Mucosa of descending colon (tissue), 3 donors: ENCODE results near the gene AK5. TPM values are rescaled to one million over a fixed set of nuclear protein-coding genes. Genes with fewer than 3 reads are reported as not detected.

ENCODE experiments used
- ATAC-seq: fragments of 200-7000 bp; cut with Tn5 transposase; one replicate; pipeline ENCODE4 v1.9.1; 2020; ENCODE audit warnings: mild to moderate bottlenecking, moderate library complexity
- DNase-seq, 3 donors: peaks; one replicate each; pipeline ENCODE4 v3.0.0-alpha.2; 2020
- H3K36me3 ChIP-seq: fragments of 200-600 bp; one replicate; pipeline ENCODE4 v1.8.0; 2021; ENCODE audit warnings: low read depth, mild to moderate bottlenecking
- H3K4me1 ChIP-seq: fragments of 200-600 bp; one replicate; pipeline ENCODE4 v1.8.0; 2021; ENCODE audit warnings: low read depth, mild to moderate bottlenecking
- H3K4me3 ChIP-seq: fragments of 200-600 bp; one replicate; pipeline ENCODE4 v1.8.0; 2021; ENCODE audit warnings: mild to moderate bottlenecking
- H3K9me3 ChIP-seq: fragments of 200-600 bp; one replicate; pipeline ENCODE4 v1.8.0; 2021; ENCODE audit warnings: mild to moderate bottlenecking
- intact Hi-C, 2 donors: fragments of 100-400 bp; cut with DNase I in 1 of 2; cut with micrococcal nuclease in 1 of 2; formaldehyde crosslinking; loops; one replicate each; pipeline versions ENCODE4 v1.11.0 to v1.11.1; 2022; cut with DNase I, micrococcal nuclease
- total RNA-seq, 3 donors: library from RNA; stranded (reverse); fragmentation: NEBNext Ultra II Directional in 2 of 3; extraction: Animal tissue kit (Norgen Biotek cat#: 25700) in 2 of 3; gene quantifications; one replicate each; pipeline versions ENCODE4 v1.2.1 to v1.2.4, GENCODE V29; 2021 to 2023
- TF ChIP-seq, protein P1 (sequence below): fragments of 200-600 bp; IDR thresholded peaks from one replicate; pipeline ENCODE4 v1.8.0; 2022; ENCODE audit warnings: antibody characterized with exemption, mild to moderate bottlenecking
- donor health status: DM: no; HTN: no; CAD: no; lungs with moderate emphysema.
- donor health status: DM: no; HTN: no; CAD: no.
- donor health status: DM: no; HTN: yes; CAD: no.

The AK5 gene
- total RNA-seq, 3 donors from 2014 or later, result 0.51 to 3.0 (median 0.84) TPM

DNA sequence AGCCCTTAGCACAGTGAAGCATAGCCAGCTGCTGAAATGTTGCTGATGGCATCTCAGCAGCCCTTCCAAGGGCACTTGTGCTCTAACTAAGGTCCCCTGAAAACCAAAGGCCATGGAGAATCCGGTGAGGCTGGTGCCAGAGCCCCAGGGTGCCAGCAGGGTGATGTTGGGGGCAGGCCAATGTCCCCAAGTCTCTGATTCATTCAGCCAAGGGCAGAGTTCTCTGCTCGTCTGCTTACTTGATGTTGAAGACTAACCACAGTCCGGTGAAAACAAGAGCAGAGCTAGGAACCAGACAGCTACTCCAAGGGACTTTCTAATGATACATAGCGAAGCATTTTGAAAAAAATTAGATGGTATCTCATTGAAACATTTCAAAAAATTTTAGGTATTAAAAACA lies 250.8 kb downstream of the AK5 start:
- intact Hi-C loops, result loop anchor here in 1 of 2 donors (10.0 kb wide), 1 partner anchor 1378 kb away; no protein-coding TSS in a partner anchor
- Histone ChIP-seq H3K9me3 (no peaks in the 10 kb centered on the region), H3K4me1 (no peaks in the 10 kb centered on the region), H3K4me3 (no peak overlapping the region), H3K36me3 (no peaks in the 10 kb centered on the region)
- DNase-seq (no peak), ATAC-seq (no peak)
- TF ChIP-seq, protein P1, sequence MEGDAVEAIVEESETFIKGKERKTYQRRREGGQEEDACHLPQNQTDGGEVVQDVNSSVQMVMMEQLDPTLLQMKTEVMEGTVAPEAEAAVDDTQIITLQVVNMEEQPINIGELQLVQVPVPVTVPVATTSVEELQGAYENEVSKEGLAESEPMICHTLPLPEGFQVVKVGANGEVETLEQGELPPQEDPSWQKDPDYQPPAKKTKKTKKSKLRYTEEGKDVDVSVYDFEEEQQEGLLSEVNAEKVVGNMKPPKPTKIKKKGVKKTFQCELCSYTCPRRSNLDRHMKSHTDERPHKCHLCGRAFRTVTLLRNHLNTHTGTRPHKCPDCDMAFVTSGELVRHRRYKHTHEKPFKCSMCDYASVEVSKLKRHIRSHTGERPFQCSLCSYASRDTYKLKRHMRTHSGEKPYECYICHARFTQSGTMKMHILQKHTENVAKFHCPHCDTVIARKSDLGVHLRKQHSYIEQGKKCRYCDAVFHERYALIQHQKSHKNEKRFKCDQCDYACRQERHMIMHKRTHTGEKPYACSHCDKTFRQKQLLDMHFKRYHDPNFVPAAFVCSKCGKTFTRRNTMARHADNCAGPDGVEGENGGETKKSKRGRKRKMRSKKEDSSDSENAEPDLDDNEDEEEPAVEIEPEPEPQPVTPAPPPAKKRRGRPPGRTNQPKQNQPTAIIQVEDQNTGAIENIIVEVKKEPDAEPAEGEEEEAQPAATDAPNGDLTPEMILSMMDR, result no peak

DNA sequence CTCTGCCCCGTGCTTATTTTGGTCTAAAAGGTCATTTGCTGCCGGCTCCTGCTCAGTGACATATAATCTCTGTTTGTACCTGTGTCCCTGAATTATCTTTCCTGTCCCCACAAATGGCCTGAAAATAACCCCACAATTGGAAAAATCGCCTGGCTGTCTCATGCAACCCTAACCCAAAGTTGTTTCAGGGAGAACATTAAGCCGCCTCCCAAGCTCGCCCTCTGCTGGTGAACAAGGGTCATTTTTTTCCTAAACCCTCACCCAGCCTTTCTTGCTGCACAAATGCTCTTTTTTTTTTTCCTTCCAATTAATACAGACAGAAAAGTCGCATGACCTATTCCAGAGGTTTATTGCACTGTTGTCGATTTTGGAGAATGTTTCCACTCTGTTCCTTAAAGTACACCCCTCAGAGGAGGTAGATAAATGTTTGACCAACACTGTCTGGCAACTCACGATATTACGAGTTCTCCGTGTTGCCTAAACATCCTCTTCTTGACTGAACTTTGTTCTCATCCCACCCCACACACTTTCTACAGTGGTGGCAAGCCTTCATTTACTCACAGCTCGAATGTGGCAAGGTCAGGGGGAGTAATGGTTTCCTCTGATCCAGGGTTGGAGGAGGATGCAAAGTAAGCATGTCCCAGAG lies 252.0 kb downstream of the AK5 start:
- no peaks in the 10 kb centered on the region for H3K4me1 ChIP-seq
- TF ChIP-seq, protein P1, result peak; percentile 53
- intact Hi-C loops, result loop anchor here in 1 of 2 donors (10.0 kb wide), 1 partner anchor 1379 kb away; no protein-coding TSS in a partner anchor

DNA sequence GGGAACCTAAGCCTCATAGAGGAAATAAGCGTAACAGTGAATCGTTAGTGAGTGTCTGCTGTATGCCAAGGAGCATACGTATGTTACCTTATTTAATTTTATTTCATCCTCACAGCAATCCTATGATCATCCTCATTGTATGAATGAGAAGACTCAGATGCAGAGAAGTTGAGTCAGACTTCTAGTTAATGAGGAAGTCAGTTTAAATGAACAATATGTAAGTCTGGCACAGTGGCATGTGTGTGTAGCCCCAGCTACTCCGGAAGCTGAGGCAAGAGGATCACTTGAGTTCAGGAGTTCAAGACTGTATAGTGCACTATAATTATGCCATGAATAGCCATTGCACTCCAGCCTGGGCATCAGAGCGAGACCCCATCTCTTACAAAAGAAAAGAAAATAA lies 252.6 kb downstream of the AK5 start:
- TF ChIP-seq, protein P1, result no peak
- DNase-seq (no peak), ATAC-seq (no peak)
- H3K36me3 ChIP-seq, result no peaks in the 10 kb centered on the region
- intact Hi-C loops, result loop anchor here in 1 of 2 donors (10.0 kb wide), 1 partner anchor 1380 kb away; no protein-coding TSS in a partner anchor
- no peaks in the 10 kb centered on the region for H3K4me1 ChIP-seq
- no peak overlapping the region for H3K4me3 ChIP-seq
- no peaks in the 10 kb centered on the region for H3K9me3 ChIP-seq

More for the DNA sequence above, 252.0 kb downstream of the AK5 start:
- ATAC-seq (peak; percentile 76), DNase-seq (peak in 2 of 3 donors; percentile 23 to 42)
- H3K36me3 ChIP-seq, result no peaks in the 10 kb centered on the region
- H3K9me3 ChIP-seq, result no peaks in the 10 kb centered on the region
- no peak overlapping the region for H3K4me3 ChIP-seq

DNA sequence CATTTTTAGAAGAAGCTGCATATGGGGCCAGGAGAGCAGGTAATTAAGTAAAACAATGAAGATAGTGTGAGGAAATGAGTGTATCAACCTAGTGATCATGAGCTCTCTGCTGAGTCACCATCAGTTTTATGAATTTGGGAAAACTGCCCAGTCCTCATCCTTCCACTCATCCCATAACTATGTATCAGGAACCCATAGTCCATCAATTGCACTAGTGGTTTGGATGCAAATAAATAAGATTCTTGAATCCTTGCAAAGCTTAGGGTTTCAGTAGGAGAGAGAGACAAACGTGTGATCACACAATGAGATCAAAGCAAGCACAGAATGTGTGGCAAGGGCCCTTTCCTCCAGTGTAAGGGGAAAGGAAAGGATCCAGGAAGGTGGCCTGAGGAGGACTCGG lies 255.0 kb downstream of the AK5 start:
- Histone ChIP-seq H3K4me3 (no peak overlapping the region), H3K36me3 (no peaks in the 10 kb centered on the region), H3K4me1 (no peaks in the 10 kb centered on the region), H3K9me3 (no peaks in the 10 kb centered on the region)
- DNase-seq (no peak), ATAC-seq (no peak)
- TF ChIP-seq, protein P1, result no peak
- intact Hi-C loops, result loop anchor here in 1 of 2 donors (10.0 kb wide), 1 partner anchor 1382 kb away; no protein-coding TSS in a partner anchor

DNA sequence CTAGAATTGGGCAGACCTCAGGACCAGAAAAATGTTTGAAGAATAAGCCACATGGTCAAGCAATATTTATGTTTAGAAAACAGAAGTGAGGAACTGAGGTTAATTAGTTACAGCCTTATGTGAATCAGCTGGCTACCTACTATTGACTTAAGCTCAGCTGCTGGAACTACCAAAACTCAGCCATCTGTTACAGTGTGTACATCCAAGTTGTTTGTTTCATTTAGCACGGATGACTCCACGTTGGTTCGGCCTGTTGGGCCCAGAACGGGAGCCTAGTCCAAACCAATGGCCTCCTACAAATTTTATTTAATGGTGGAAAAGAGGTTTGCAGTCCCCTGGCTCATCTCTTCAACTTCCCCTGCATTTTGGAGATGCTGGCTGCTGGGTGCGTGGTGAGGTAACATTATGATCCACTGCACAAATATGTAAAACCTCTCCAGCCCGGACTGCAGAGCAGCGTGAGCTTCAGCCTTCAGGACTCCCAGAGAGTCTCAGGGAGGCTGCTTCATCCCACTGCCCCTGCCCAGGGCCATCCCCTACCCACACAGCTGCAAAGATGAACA lies 257.2 kb downstream of the AK5 start:
- Histone ChIP-seq H3K4me3 (no peak overlapping the region), H3K36me3 (no peaks in the 10 kb centered on the region), H3K9me3 (no peaks in the 10 kb centered on the region), H3K4me1 (no peaks in the 10 kb centered on the region)
- TF ChIP-seq, protein P1, result no peak
- DNase-seq, result no peak
- peak; percentile 78 for ATAC-seq
- intact Hi-C loops, result loop anchor here in 1 of 2 donors (10.0 kb wide), 1 partner anchor 1384 kb away; no protein-coding TSS in a partner anchor
